NCI-H510A (cell line): ENCODE data around the gene KIF26A.

Experiments used
- DNase-seq: peaks from one replicate; lab custom pipeline; 2025; lab: John Stamatoyannopoulos, UW

The KIF26A gene

GRCh38 chr14:104101086-104101621, 37.2 kb upstream of the KIF26A start:
- no peak for DNase-seq

GRCh38 chr14:104101651-104102281, 36.6 kb upstream of the KIF26A start:
- no peak for DNase-seq

DNA sequence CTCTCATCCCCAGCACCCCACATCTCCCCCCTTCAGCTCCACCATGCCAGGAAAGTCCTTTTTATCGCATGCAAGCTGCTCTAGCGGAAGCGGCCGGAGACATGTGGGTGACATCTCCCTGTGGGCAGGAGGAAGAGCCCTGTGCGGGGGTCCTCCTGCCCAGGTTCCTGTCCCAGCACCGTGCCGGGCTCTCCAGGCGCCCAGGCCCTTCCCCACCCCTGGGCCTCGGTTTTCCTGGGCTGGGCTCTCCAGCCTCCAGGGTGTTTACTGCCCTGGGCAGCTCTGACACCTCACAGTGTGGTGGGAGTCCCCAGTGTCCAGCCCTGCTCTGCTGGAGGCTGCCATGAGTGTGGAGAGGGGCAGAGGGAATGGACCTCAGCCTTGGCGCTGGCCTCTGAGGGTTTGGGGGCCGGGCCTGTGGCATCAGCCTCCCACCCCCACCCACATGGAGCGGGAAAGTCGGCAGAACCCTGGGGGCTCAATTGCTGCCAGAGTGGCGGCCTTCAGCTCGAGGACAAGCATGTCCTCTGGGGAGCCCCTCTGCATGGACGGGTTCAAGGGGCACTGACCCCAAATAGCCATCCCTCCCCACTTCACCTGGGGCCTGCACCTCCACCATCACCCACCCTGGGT, 36.0 kb upstream of the KIF26A start:
- DNase-seq: no peak

DNA sequence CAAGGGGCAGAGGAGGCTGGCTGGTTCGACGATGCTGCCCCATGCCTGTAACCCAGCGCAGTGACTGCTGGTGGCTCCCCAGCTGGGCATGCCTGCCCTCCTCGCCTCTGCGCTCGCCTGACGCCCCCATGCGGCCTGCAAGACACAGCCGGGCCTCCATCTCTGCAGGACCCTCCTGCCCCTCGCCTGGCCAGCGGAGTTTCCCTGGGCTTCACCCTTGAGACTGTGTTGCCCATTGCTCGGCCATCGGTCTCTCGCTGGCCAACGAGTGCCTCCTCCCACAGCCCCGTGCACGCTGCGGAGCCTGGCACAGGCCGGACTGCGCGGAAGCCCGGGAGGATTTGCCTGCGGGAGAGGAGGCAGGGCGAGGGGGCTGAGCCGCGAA, 35.3 kb upstream of the KIF26A start:
- no peak for DNase-seq

DNA sequence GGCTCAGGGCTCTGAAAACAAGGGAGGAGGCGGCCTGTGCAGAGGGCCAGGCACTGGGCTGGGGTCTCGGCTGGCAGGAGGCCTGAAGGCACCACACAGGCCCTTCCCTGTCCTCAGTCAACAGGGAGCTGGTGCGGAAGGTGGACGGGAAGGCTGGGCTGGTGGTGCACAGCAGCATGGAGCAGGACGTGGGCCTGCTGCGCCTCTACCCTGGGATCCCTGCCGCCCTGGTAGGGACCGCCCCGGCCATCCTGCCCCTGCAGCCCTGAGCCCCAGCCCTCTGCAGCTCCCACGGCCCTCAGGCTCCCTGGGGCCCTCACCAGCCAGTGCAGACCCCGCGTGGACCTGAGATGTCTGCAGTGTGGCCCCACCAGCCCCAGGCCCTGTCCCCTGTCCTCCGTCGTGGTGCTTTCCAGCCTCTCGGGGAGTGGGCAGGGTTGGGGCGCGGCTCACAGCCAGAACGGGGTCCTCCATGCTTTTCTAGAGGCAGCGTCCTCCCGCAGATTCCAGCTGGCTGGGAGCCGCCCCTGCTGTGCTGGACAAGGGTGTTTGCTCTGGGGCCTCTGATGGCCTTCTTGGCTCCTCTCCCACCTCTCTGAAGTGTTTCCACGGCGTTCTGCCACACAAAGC, 34.8 kb upstream of the KIF26A start:
- DNase-seq: no peak

- DNase-seq: no peak
Measured at GRCh38 chr14:104104076-104104901, 34.1 kb upstream of the KIF26A start.

DNA sequence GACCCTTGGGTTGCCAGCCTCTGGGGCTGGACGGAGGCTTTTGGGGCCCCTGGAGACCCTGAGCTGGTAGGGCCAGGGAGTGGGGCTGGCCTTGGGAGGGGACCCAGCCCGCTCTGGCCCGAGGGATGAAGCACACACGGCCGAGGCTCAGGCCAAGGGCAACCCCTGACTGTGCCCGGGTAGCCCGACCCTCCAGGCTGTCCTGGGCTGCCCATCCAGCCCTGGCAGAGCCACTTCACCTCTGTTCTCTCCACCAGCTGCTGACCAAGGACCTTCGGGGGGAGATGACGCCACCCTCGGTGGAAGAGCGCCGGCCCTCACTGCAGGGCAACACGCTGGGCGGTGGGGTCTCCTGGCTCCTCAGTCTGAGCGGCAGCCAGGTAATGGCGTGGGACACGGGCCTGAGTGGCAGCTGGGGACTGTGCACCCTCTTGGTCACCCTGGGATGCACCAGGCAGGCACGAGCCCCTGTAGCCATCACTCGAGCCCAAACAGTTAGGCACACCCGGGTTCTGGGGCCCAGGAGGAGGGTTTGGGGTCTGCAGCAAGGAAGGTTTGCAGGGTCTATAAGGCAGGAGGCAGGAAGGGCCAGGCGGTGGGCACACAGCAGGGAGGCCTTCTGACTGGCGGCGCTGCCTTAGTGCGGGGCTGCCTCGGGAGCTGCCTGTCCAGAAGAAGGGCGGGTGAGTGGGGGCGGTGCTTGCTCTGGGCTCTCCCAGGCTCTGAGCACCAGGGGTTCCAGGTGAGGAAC, 33.1 kb upstream of the KIF26A start:
- DNase-seq: no peak

DNA sequence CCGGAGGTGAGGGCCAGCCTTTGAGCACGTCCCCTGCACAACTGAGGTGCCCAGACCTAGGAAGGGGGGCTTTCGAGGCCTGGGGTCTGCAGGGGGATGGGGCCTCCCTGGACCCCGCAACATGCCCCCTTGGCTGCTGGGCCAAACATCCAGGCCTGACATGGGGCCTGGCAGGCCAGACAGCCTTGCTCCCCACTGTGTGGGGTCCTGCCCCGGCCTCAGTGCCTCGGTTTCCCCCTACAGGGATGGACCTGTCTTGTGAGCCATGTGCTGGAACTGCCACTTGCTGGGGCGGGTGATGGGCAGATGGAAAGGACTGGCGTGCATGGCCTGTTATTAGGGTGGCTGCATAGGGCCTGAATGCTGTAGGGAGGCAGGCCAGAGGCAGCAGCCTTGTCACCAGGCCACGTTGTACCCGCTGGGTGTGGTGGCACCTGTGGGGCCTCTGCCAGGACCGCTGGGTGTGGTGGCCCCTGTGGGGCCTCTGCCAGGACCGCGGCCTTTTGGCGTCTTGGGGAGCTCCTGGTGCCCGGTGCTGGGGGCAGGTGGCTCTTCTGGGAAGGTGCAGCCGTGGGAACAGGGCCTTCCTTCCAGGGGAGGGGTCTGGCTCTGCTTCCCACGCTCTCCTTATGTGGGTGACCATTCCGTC, 32.4 kb upstream of the KIF26A start:
- no peak for DNase-seq

GRCh38 chr14:104106471-104106991, 31.9 kb upstream of the KIF26A start:
- DNase-seq: no peak

- DNase-seq: no peak
Measured at GRCh38 chr14:104107101-104107581, 31.2 kb upstream of the KIF26A start.

DNA sequence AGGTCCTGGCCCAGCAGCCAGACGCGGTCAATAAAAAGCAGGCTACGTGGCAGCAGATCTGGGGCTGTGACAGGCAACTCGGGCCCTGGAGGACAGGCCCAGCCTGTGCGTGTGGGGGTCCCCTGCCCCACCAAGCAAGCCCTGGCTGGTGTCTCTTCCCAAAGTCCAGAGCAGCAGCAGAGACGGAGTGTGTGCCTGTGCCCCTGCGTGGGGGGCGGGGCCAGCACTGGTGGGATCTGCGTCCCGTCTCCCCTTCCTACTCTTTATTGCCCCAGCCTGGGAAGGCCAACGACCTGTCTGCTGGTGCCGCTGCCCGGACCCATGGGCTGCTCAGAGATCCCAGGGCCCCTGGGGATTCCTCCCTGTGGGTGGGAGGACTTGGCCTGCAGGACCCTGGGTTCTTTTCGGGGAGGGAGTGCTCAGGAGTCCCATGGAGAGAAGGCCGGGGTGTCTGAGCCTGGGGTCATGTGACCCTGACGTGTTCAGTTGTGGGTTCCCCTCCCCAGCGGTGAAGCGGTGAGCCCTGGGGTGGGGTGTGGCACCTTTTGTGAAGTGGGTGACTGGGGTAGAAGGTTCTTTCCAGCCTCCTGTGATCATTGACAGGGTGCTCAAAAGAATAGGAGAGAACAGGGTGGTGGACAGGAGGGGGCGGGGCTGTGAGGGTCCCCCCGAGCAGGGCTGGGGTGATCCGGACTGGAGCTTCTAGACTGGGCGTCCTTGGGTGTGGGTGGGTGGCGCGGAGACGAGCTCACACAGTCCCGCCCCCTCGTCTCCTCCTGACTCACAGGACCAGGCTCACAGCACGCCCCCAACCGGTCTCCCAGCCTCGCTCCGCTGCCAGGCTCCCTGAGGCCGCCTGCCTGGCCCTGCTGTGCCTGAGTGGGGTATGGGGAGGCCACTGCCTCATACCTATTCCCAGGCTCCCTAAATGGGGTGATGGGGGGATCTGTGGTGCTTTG, 30.5 kb upstream of the KIF26A start:
- no peak for DNase-seq

DNA sequence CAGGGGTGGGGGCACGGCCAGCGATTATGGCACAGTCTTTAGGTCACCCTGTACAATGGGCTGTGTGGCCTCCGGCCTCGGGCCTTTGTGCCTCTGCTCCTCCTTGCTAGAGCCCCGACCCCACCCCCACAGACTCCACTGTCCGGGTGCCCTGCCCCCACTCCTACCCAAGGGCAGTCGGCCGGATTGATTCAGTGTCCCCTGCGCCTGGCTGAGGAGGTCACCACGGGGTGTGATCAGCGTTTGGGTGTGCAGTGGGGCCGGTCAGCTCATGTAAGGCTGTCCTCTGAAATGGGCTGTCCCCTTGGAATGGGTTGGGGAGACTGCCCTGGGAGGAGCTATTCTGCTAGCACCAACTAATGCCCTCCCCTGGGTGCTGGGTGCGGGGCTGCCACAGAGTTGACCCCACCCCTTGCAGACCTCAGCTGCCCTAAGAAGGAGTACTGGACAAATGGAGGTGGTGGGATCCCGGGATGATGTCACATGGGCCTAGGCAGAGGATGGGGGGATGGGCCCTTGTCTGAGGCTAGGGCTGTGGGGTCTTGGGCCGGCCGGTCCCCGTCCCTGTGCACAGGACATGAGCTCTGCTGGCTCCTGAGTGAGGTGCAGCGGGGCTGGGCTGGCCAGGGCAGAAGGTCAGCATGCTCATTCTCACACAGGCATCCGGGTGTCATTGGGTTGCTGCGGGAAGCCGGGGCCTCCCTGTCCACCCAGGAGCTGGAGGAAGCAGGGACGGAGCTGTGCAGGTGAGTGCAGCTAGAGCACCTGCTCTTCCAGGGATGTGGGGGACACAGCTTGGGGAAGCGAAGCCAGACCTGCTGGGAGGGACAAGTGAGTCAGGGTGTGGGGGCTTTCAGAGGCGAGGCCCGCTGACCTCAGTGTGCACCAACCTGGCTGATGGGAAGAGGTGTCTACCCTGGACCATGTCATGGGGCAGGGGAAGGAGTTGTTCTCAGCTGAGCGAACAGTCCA, 29.5 kb upstream of the KIF26A start:
- no peak for DNase-seq

DNA sequence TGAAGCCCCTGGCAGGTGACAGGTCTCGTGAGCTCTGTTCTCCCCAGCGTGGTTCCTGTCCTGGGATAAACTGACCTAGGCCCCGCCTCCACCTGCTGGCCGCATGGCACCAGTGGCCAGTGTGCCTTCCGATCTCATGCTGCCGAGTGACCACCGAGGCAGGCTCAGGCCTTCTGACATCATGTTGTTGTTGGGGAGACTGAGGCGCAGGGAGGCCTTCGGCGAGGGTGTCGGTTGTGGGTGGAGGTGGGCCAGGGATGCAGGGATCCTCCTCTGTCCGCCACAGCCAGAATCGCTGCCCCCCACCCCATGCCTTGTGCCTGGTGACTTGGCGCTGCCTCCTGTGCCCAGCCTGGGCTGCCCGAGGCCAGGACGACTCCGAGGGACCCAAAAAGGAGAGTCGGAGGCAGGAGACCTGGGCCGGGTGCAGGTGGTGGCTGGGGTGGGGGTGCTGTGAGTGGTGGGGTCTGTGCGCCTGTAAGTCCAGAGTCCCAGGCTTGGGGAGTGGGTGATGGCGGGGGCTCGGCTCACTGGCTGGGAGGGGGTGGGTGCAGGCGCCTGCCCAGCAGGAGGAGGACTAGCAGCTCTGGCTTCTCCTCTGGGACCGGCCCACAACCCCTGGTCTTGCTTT, 28.5 kb upstream of the KIF26A start:
- no peak for DNase-seq

DNA sequence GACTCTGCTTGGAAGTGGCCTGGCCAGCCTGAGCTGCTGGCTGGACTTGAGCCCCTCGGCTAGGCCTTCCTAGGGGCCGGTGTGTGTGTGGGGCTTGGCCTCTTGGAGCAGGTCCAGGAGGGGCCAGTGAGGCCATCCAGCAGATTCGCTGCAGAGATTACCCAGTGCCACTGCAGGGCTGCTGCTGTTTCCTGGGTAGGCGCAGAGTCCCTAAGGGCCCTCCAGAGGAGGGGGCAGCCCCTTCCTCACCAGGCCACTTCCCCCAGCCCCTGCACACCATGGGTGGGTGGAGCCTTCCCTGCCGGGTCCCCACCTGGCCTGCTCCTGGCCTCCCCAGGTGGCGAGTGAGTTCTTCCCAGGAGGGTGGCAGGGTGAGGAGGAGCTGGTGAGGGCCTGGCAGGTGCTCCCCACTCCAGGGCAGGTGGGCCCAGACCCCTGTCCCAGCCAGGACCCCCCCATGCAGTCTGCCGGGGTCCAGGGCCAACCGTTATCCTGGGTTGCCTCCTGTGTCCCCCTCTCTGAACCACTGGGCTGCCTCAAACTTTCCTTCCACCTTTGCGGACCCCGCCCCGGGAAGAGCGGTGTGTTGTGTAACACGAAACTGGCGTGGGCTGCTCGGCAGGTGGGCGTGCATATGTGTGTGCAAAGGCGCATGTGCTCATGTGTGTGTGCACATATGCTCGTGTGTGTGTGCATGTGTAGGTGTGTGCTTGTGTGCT, 27.7 kb upstream of the KIF26A start:
- no peak for DNase-seq

GRCh38 chr14:104111301-104112112, 26.9 kb upstream of the KIF26A start:
- DNase-seq: no peak

DNA sequence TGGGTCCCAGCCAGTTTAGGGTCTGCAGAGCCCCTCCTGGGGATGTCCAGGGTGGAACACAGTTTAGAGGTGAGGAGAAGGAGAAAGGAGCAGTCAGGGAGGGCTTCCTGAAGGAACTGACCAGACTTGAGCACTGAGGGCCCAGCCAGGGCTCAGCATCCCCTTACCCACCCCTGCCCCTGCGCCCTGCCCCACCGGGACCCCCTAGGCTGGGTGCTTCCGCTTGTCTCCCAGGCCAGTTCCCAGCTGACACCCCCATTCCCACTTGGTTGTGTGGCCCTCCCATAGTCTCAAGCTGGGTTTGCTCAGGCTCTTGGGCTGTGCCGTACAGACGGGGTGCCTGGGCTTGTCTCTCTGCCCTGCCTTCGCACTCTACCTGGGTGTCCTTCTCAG, 26.3 kb upstream of the KIF26A start:
- no peak for DNase-seq
